H1 (cell line): ENCODE measurements around the gene DNAJC17. TPM values are rescaled to one million over a fixed set of nuclear protein-coding genes. Genes with fewer than 3 reads are reported as not detected.

ENCODE experiments used
- CTCF ChIA-PET: fragments of 300-600 bp; sonication (Branson Sonifier 250); formaldehyde crosslinking; loops from one replicate; lab custom pipeline; 2021; ENCODE audit not compliant: partially characterized antibody; lab: Charles Lee
- POLR2A ChIA-PET: fragments of 300-600 bp; sonication (Branson Sonifier 250); formaldehyde crosslinking; loops from one replicate; lab custom pipeline; 2021; ENCODE audit warnings: inconsistent platforms; ENCODE audit not compliant: partially characterized antibody; lab: Charles Lee
- DNase-seq, 2 experiments: peaks; one replicate each; pipeline versions ENCODE4 v3.0.0 to v3.0.0-alpha.2; 2010 to 2022; ENCODE audit warnings: low spot score in 2 of 2, low read depth in 1 of 2, mixed read lengths in 1 of 2
- FAIRE-seq: peaks from 2 replicates; lab custom pipeline; 2011; peaks lifted over from hg19 to GRCh38; lab: Jason Lieb, UNC
- H2AFZ ChIP-seq: 2 replicates; pipeline ENCODE4 v1.8.1; 2012; ENCODE audit warnings: low read length, inconsistent platforms
- H2AK5ac ChIP-seq: 2 replicates; pipeline ENCODE4 v1.6.1; 2013; ENCODE audit warnings: low read depth, low read length
- H2BK120ac ChIP-seq: replicated peaks from 2 replicates; pipeline ENCODE3; 2013; ENCODE audit warnings: low read depth, low read length, inconsistent platforms
- H2BK12ac ChIP-seq: 2 replicates; pipeline ENCODE4 v1.6.1; 2013; ENCODE audit warnings: low read depth, low read length
- H2BK15ac ChIP-seq: 2 replicates; pipeline ENCODE4 v1.6.1; 2013; ENCODE audit warnings: low read length
- H2BK20ac ChIP-seq: 2 replicates; pipeline ENCODE4 v1.6.1; 2013; ENCODE audit warnings: low read length
- H2BK5ac ChIP-seq: 2 replicates; pipeline ENCODE4 v1.6.1; 2013; ENCODE audit warnings: low read depth, low read length
- H3K14ac ChIP-seq: 2 replicates; pipeline ENCODE4 v1.6.1; 2013; ENCODE audit warnings: inconsistent platforms; ENCODE audit not compliant: insufficient read length
- H3K18ac ChIP-seq: 2 replicates; pipeline ENCODE4 v1.6.1; 2013; ENCODE audit warnings: low read length; ENCODE audit errors: extremely low read depth
- H3K23ac ChIP-seq: 2 replicates; pipeline ENCODE4 v1.6.1; 2013; ENCODE audit warnings: inconsistent platforms; ENCODE audit not compliant: insufficient read length
- H3K23me2 ChIP-seq: 2 replicates; pipeline ENCODE4 v1.6.1; 2013; ENCODE audit warnings: low read depth, low read length
- H3K27ac ChIP-seq: 2 replicates; pipeline ENCODE4 v1.6.1; 2011; ENCODE audit warnings: low read depth, low read length, inconsistent platforms
- H3K27me3 ChIP-seq, 4 experiments: replicated peaks in 1 of 4; 1 replicate in 1 of 4; 2 replicates in 3 of 4; pipeline versions ENCODE4 v1.6.1 to v1.8.1; 2011 to 2013; ENCODE audit warnings: low read length in 3 of 4, mild to moderate bottlenecking in 3 of 4, inconsistent platforms in 2 of 4, mixed read lengths in 2 of 4, moderate library complexity in 1 of 4; ENCODE audit not compliant: control insufficient read depth in 3 of 4, insufficient read depth in 3 of 4; ENCODE audit errors: extremely low read depth in 1 of 4
- H3K36me3 ChIP-seq, 4 experiments: 2 replicates each; pipeline versions ENCODE4 v1.6.1 to v1.8.1; 2011 to 2013; ENCODE audit warnings: mild to moderate bottlenecking in 4 of 4, low read length in 3 of 4, moderate library complexity in 2 of 4, control low read depth in 1 of 4, inconsistent platforms in 1 of 4; ENCODE audit not compliant: insufficient read depth in 4 of 4, control insufficient read depth in 2 of 4
- H3K4ac ChIP-seq: replicated peaks from 2 replicates; pipeline ENCODE3; 2013; ENCODE audit warnings: low read length, low read depth, mixed read lengths, inconsistent platforms; ENCODE audit not compliant: insufficient read length
- H3K4me1 ChIP-seq, 4 experiments: replicated peaks in 1 of 4; 1 replicate in 1 of 4; 2 replicates in 3 of 4; pipeline versions ENCODE4 v1.6.1 to v1.8.1; 2011 to 2013; ENCODE audit warnings: low read length in 3 of 4, inconsistent platforms in 2 of 4, mixed read lengths in 1 of 4; ENCODE audit not compliant: insufficient read depth in 4 of 4, control insufficient read depth in 3 of 4
- H3K4me2 ChIP-seq, 2 experiments: 2 replicates each; pipeline versions ENCODE4 v1.6.1 to v1.8.1; 2011 to 2013; ENCODE audit warnings: low read depth in 2 of 2, low read length in 2 of 2, control low read depth in 1 of 2, inconsistent platforms in 1 of 2, mild to moderate bottlenecking in 1 of 2; ENCODE audit not compliant: insufficient read depth in 1 of 2
- H3K4me3 ChIP-seq, 4 experiments: fragments of 200-600, 300-600 bp in 1 of 4; sonication (generic), shearing (Covaris generic), sonication (Bioruptor Twin) in 1 of 4; 2 replicates each; pipeline versions ENCODE4 v1.5.1 to v1.8.1; 2011 to 2016; ENCODE audit warnings: low read length in 4 of 4, low read depth in 3 of 4, control low read depth in 2 of 4, inconsistent platforms in 2 of 4, mild to moderate bottlenecking in 2 of 4, mixed read lengths in 1 of 4, moderate library complexity in 1 of 4; ENCODE audit not compliant: insufficient read depth in 2 of 4; ENCODE audit errors: extremely low read depth in 1 of 4
- H3K56ac ChIP-seq: replicated peaks from 2 replicates; pipeline ENCODE3; 2013; ENCODE audit warnings: low read depth, mild to moderate bottlenecking, mixed read lengths, low read length, inconsistent platforms; ENCODE audit not compliant: insufficient read length
- H3K79me1 ChIP-seq: 2 replicates; pipeline ENCODE4 v1.6.1; 2013; ENCODE audit warnings: low read depth, low read length, control low read depth
- H3K79me2 ChIP-seq, 2 experiments: 2 replicates each; pipeline versions ENCODE4 v1.6.1 to v1.8.1; 2012 to 2013; ENCODE audit warnings: low read length in 2 of 2, mild to moderate bottlenecking in 2 of 2, inconsistent platforms in 1 of 2; ENCODE audit not compliant: insufficient read depth in 2 of 2, control insufficient read depth in 1 of 2
- H3K9ac ChIP-seq, 4 experiments: replicated peaks in 1 of 4; 1 replicate in 1 of 4; 2 replicates in 3 of 4; pipeline versions ENCODE4 v1.6.1 to v1.8.1; 2011 to 2013; ENCODE audit warnings: low read depth in 3 of 4, low read length in 3 of 4, control low read depth in 2 of 4, mild to moderate bottlenecking in 2 of 4, moderate library complexity in 2 of 4, inconsistent platforms in 1 of 4; ENCODE audit errors: extremely low read depth in 1 of 4
- H3K9me3 ChIP-seq, 2 experiments: 2 replicates each; pipeline versions ENCODE4 v1.6.1 to v1.8.1; 2012 to 2013; ENCODE audit warnings: mild to moderate bottlenecking in 2 of 2, moderate library complexity in 2 of 2, control low read depth in 1 of 2, inconsistent platforms in 1 of 2, low read depth in 1 of 2, low read length in 1 of 2, mixed read lengths in 1 of 2; ENCODE audit not compliant: insufficient read depth in 2 of 2
- H4K20me1 ChIP-seq, 2 experiments: replicated peaks in 1 of 2; 2 replicates each; pipeline versions ENCODE3 to v1.8.1; 2011 to 2013; ENCODE audit warnings: inconsistent platforms in 2 of 2, low read length in 2 of 2, mild to moderate bottlenecking in 1 of 2; ENCODE audit not compliant: insufficient read depth in 2 of 2, control insufficient read depth in 1 of 2
- H4K5ac ChIP-seq: 2 replicates; pipeline ENCODE4 v1.6.1; 2013; ENCODE audit warnings: low read length, low read depth, mixed read lengths, inconsistent platforms; ENCODE audit not compliant: insufficient read length
- H4K8ac ChIP-seq: 2 replicates; pipeline ENCODE4 v1.8.0; 2013; ENCODE audit warnings: mild to moderate bottlenecking, moderate library complexity, low read length, inconsistent platforms; ENCODE audit not compliant: insufficient read depth; ENCODE audit errors: extremely low read depth
- H4K91ac ChIP-seq: replicated peaks from 2 replicates; pipeline ENCODE3; 2013; ENCODE audit warnings: low read length, mixed read lengths, inconsistent platforms; ENCODE audit not compliant: insufficient read length
- CBX8 ChIP-seq: fragments of 300-800, 300-1000 bp; sonication (generic); IDR thresholded peaks from 2 replicates; pipeline ENCODE4 v1.7.1; 2016; ENCODE audit warnings: low read depth, low read length, borderline replicate concordance
- CHD2 ChIP-seq: IDR thresholded peaks from 2 replicates; pipeline ENCODE4 v1.6.1; 2012; ENCODE audit warnings: low read length, improper control_type of control experiment
- MAX ChIP-seq: IDR thresholded peaks from 2 replicates; pipeline ENCODE4 v1.6.1; 2012; ENCODE audit warnings: inconsistent platforms
- PHF8 ChIP-seq: fragments of 200-600 bp; sonication (generic); conservative IDR thresholded peaks from 2 replicates; pipeline ENCODE4 v1.7.1; 2012; ENCODE audit warnings: low read depth, mild to moderate bottlenecking, inconsistent platforms, low read length, moderate library complexity
- POU5F1 ChIP-seq: IDR thresholded peaks from 2 replicates; pipeline ENCODE4 v1.6.1; 2011; ENCODE audit warnings: low read depth, mild to moderate bottlenecking, low read length, moderate library complexity
- RNF2 ChIP-seq: fragments of 200-900, 300-1000 bp; sonication (generic); IDR thresholded peaks from 2 replicates; pipeline ENCODE4 v1.7.1; 2016; ENCODE audit warnings: borderline replicate concordance, low read depth, mild to moderate bottlenecking, antibody characterized with exemption, low read length; ENCODE audit not compliant: poor library complexity, severe bottlenecking; ENCODE audit errors: missing control alignments
- SIN3A ChIP-seq, 2 experiments: IDR thresholded peaks in 1 of 2; conservative IDR thresholded peaks in 1 of 2; 2 replicates each; pipeline ENCODE4 v1.6.1; 2011 to 2012; ENCODE audit warnings: low read length in 2 of 2, improper control_type of control experiment in 1 of 2, low read depth in 1 of 2, mild to moderate bottlenecking in 1 of 2
- SIX5 ChIP-seq: IDR thresholded peaks from 2 replicates; pipeline ENCODE4 v1.6.1; 2011; ENCODE audit warnings: mild to moderate bottlenecking, low read depth, low read length
- WGBS, 2 experiments: shearing (Covaris generic) in 1 of 2; methylation state at CpG; one replicate each; pipeline versions ENCODE4 v1.1.6 to v1.1.7; 2013 to 2015; ENCODE audit warnings: low lambda C conversion rate in 2 of 2, mixed read lengths in 2 of 2, inconsistent platforms in 1 of 2, low coverage in 1 of 2, missing lambda C conversion rate in 1 of 2; ENCODE audit not compliant: insufficient replicate concordance in 2 of 2, insufficient coverage in 1 of 2, insufficient read length in 1 of 2; ENCODE audit errors: extremely low coverage in 1 of 2, missing lambda C conversion rate in 1 of 2; 5-methylcytosine and 5-hydroxymethylcytosine counted together
- polyA plus RNA-seq, 7 experiments: library from polyadenylated mRNA; depleted of rRNA in 3 of 7; stranded (reverse) in 5 of 7; unstranded in 2 of 7; fragments of >200 nt in 5 of 7; fragments of 200-250 nt in 2 of 7; gene quantifications; 1 replicate in 5 of 7; 2 replicates in 1 of 7; 4 replicates in 1 of 7; pipeline versions ENCODE4 v1.2.1 to v1.2.3, GENCODE V29; 2011 to 2013; ENCODE audit warnings: missing spikeins in 2 of 7, mixed read lengths in 2 of 7
- total RNA-seq: library from RNA; stranded (reverse); fragmentation: NEBNext Ultra II Directional; extraction: Animal tissue kit (Norgen Biotek cat#: 25700); gene quantifications from 2 replicates; pipeline ENCODE4 v1.2.1, GENCODE V29; 2021

Gene DNAJC17
- total and polyA plus RNA-seq, 2 of the 8 experiments (the other 6 are each of a cell fraction or from before 2014, with no cell fraction given), result 39.5 to 45.4 TPM

DNA sequence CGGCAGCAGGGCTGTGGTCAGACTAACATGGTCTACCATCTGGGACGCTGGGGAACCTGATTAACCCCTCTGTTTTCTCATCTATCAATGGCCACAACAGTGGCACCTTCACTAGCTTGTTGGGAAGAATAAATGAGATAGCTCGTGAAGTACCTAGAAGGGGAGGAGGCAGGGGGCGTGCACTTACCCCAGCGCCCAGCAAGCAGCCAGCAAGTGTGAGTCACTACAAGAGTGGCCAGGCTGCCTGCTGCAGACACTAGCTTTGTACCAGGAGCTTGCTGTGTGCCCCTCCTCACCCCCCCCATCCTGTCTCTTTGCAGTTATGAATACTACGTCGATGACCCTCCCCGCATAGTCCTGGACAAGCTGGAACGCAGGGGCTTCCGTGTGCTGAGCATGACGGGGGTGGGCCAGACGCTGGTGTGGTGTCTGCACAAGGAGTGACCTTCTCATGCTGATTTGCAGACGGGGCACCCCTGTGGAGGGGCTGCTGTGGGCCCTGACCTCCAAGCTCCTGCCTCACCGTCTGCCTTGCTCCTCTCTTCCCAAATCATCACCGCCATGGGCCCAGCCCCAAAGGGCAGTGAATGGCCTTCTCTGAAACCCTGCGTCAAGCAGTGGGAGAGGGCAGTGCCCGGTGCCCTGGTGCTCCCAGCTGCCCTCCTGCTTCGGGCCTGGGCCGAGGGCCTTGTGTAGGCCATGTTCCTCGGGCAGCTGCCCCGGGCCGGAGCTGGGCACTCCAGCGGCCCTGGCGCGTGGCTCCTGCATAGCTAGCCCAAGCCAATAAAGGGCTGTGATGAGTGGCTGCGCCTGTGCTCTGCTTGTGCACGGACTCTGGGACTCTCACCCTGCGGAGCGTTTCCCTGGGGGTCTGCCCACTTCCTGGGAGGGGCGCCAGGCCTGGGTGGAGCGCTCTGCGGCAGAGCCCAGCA lies 40.1 kb downstream of the DNAJC17 start:
- H3K79me2 ChIP-seq, result no peaks in the 10 kb centered on the region
- no peak overlapping the region for H4K5ac ChIP-seq
- H3K9me3 ChIP-seq, result no peaks in the 10 kb centered on the region
- H3K56ac ChIP-seq, result no peak overlapping the region
- peaks cover 6 to 30% (median 19%) of the 10 kb centered on the region in 4 experiments for H3K4me1 ChIP-seq
- peaks cover 0 to 2% of the 10 kb centered on the region in 2 experiments for H4K20me1 ChIP-seq
- H4K8ac ChIP-seq, result no peak overlapping the region
- H3K4ac ChIP-seq, result no peak overlapping the region
- CTCF ChIA-PET, result interaction anchor here (0.6 to 15.3 kb wide), 15 partner anchors 8 to 1043 kb away, joined by 3 to 184 read pairs (median 6); partner anchors contain the start of gene VPS18
- no peaks in the 10 kb centered on the region; the same call in 1 of the 2 replicates for H3K79me1 ChIP-seq
- 0 out of 2 replicates have a peak overlapping the region, but pooled peaks have one; percentile 39 for H2AK5ac ChIP-seq
- H3K23me2 ChIP-seq, result peaks cover 14% of the 10 kb centered on the region; the same call in 1 of the 2 replicates
- no peak overlapping the region for H3K4me2 ChIP-seq
- no peak overlapping the region; the same call in 1 of the 2 replicates for H2BK5ac ChIP-seq
- no peak for DNase-seq
- no peak overlapping the region for H3K14ac ChIP-seq
- H4K91ac ChIP-seq, result no peak overlapping the region
- WGBS, 2 experiments, result 82% methylated on average over 31 of the region's 32 CpGs; no CpG with 5 or more reads in 1 of the 2 experiments
- H3K18ac ChIP-seq, result no peak overlapping the region
- H2BK12ac ChIP-seq, result no peak overlapping the region
- H3K9ac ChIP-seq, result no peak overlapping the region
- H3K27me3 ChIP-seq, result peaks cover 0 to 7% (median 3%) of the 10 kb centered on the region in 4 experiments; a peak in 5 of 7 replicates
- no peak overlapping the region for H2AFZ ChIP-seq
- H2BK20ac ChIP-seq, result no peak overlapping the region
- H2BK120ac ChIP-seq, result no peak overlapping the region
- FAIRE-seq, result no peak
- POLR2A ChIA-PET, result interaction anchor here (0.6 to 2.0 kb wide), 14 partner anchors 9 to 350 kb away, joined by 3 to 9 read pairs (median 4); partner anchors contain the start of genes RAD51 and SPINT1
- no peak overlapping the region for H3K23ac ChIP-seq
- H2BK15ac ChIP-seq, result no peak overlapping the region
- no peak overlapping the region for H3K27ac ChIP-seq
- H3K4me3 ChIP-seq, result no peak overlapping the region
- H3K36me3 ChIP-seq, result no peaks in the 10 kb centered on the region
- TF ChIP-seq PHF8 (no peak), CBX8 (no peak), SIX5 (no peak), SIN3A (conservative IDR thresholded peaks at IDR 0.05 in 1 of 2, IDR thresholded peaks at IDR 0.05 in 1 of 2; ENCODE audit: low read depth in 1 of 2, low read length in 2 of 2) (no peak), CHD2 (no peak), RNF2 (no peak), MAX (no peak), POU5F1 (no peak)
